SK-N-SH (cell line): ENCODE data around the gene CNIH3. TPM values are rescaled to one million over a fixed set of nuclear protein-coding genes. Genes with fewer than 3 reads are reported as not detected.

Experiments used
- CTCF ChIA-PET: fragments of 300-600, 350-600 bp; formaldehyde crosslinking; extraction: SDS; loops from one replicate; lab custom pipeline; 2021; lab: Yijun Ruan, JAX
- POLR2A ChIA-PET: fragments of 350-600 bp; sonication (Branson Sonifier 250); formaldehyde crosslinking; extraction: SDS; loops from one replicate; lab custom pipeline; 2020; ENCODE audit warnings: antibody characterized with exemption, inconsistent platforms; lab: Yijun Ruan, JAX
- DNase-seq: peaks from one replicate; pipeline ENCODE4 v3.0.0; 2012
- H2AFZ ChIP-seq: fragments of 200-600 bp; sonication (generic); 2 replicates; pipeline ENCODE4 v1.8.1; 2016; ENCODE audit warnings: antibody characterized with exemption, mild to moderate bottlenecking, low read depth
- H3F3A ChIP-seq: fragments of 200-600 bp; sonication (generic); replicated peaks from 2 replicates; pipeline ENCODE3; 2016; ENCODE audit warnings: antibody characterized with exemption, mild to moderate bottlenecking; ENCODE audit not compliant: insufficient read depth
- H3K27ac ChIP-seq, 2 experiments: fragments of 200-500 bp in 1 of 2; fragments of 200-600 bp in 1 of 2; sonication (Bioruptor generic) in 1 of 2; sonication (generic), shearing (Covaris generic) in 1 of 2; 2 replicates each; pipeline versions ENCODE4 v1.5.1 to v1.6.1; 2014 to 2016; ENCODE audit warnings: low read depth in 2 of 2, inconsistent platforms in 1 of 2, low read length in 1 of 2, mild to moderate bottlenecking in 1 of 2, mixed read lengths in 1 of 2
- H3K27me3 ChIP-seq: fragments of 200-600 bp; sonication (generic), shearing (Covaris generic); 2 replicates; pipeline ENCODE4 v1.6.1; 2016; ENCODE audit warnings: mixed run types; ENCODE audit not compliant: insufficient read depth
- H3K36me3 ChIP-seq, 2 experiments: fragments of 200-500 bp in 1 of 2; fragments of 200-600 bp in 1 of 2; sonication (Bioruptor generic) in 1 of 2; sonication (generic) in 1 of 2; replicated peaks in 1 of 2; 2 replicates each; pipeline versions ENCODE3 to v1.5.1; 2014 to 2016; ENCODE audit warnings: low read length in 1 of 2, mild to moderate bottlenecking in 1 of 2; ENCODE audit not compliant: insufficient read depth in 2 of 2, control insufficient read depth in 1 of 2
- H3K4me1 ChIP-seq, 2 experiments: fragments of 200-500 bp in 1 of 2; fragments of 200-600 bp in 1 of 2; sonication (Bioruptor generic) in 1 of 2; sonication (generic), shearing (Covaris generic) in 1 of 2; 2 replicates each; pipeline versions ENCODE4 v1.5.1 to v1.6.1; 2014 to 2016; ENCODE audit warnings: low read depth in 1 of 2, low read length in 1 of 2, mixed run types in 1 of 2; ENCODE audit not compliant: insufficient read depth in 2 of 2, control insufficient read depth in 1 of 2
- H3K4me2 ChIP-seq: fragments of 200-600 bp; sonication (generic), shearing (Covaris generic); 2 replicates; pipeline ENCODE4 v1.6.1; 2017; ENCODE audit warnings: mixed run types
- H3K4me3 ChIP-seq, 2 experiments: fragments of 200-500 bp in 1 of 2; fragments of 200-600 bp in 1 of 2; sonication (Bioruptor generic) in 1 of 2; sonication (generic), shearing (Covaris generic) in 1 of 2; 2 replicates each; pipeline versions ENCODE4 v1.5.1 to v1.8.1; 2014 to 2016; ENCODE audit warnings: low read depth in 2 of 2, inconsistent platforms in 1 of 2, low read length in 1 of 2, mild to moderate bottlenecking in 1 of 2, mixed read lengths in 1 of 2, moderate library complexity in 1 of 2
- H3K79me2 ChIP-seq: fragments of 200-600 bp; sonication (generic); 2 replicates; pipeline ENCODE4 v1.8.1; 2017; ENCODE audit warnings: mild to moderate bottlenecking; ENCODE audit not compliant: insufficient read depth
- H3K9ac ChIP-seq: fragments of 200-600 bp; sonication (generic); 2 replicates; pipeline ENCODE4 v1.6.1; 2017; ENCODE audit warnings: mixed run types
- H3K9me2 ChIP-seq: fragments of 200-600 bp; sonication (generic); 2 replicates; pipeline ENCODE4 v1.6.1; 2017; ENCODE audit warnings: mixed run types
- H3K9me3 ChIP-seq: fragments of 200-600 bp; sonication (generic); 2 replicates; pipeline ENCODE4 v1.6.1; 2017; ENCODE audit warnings: mixed run types, mild to moderate bottlenecking, moderate library complexity
- H4K20me1 ChIP-seq: fragments of 200-600 bp; sonication (generic); 2 replicates; pipeline ENCODE4 v1.6.1; 2017; ENCODE audit warnings: mild to moderate bottlenecking, mixed run types; ENCODE audit not compliant: insufficient read depth
- ELF1 ChIP-seq: IDR thresholded peaks from 2 replicates; pipeline ENCODE4 v1.4.0; 2012
- FOXJ3 ChIP-seq: sonication (generic); formaldehyde crosslinking; IDR thresholded peaks from 2 replicates; pipeline ENCODE4 v1.5.1; 2020; ENCODE audit warnings: mild to moderate bottlenecking, missing genetic modification reagents
- MAX ChIP-seq: IDR thresholded peaks from 2 replicates; pipeline ENCODE4 v1.4.0; 2012; ENCODE audit warnings: low read depth
- MEF2A ChIP-seq: IDR thresholded peaks from 2 replicates; pipeline ENCODE4 v1.4.0; 2012; ENCODE audit warnings: low read depth, borderline replicate concordance
- NRF1 ChIP-seq: IDR thresholded peaks from 2 replicates; pipeline ENCODE4 v1.6.1; 2012; ENCODE audit warnings: low read depth, mild to moderate bottlenecking, low read length
- PBX3 ChIP-seq: IDR thresholded peaks from 2 replicates; pipeline ENCODE4; 2012
- RAD21 ChIP-seq: IDR thresholded peaks from 2 replicates; pipeline ENCODE4 v1.6.1; 2012; ENCODE audit warnings: mild to moderate bottlenecking, low read length
- TAF1 ChIP-seq: IDR thresholded peaks from 2 replicates; pipeline ENCODE4 v1.6.1; 2012; ENCODE audit warnings: low read depth, mild to moderate bottlenecking, low read length, moderate library complexity, borderline replicate concordance
- TCF12 ChIP-seq: IDR thresholded peaks from 2 replicates; pipeline ENCODE4 v1.4.0; 2012
- USF1 ChIP-seq: IDR thresholded peaks from 2 replicates; pipeline ENCODE4 v1.4.0; 2012; ENCODE audit warnings: low read depth, borderline replicate concordance
- USF2 ChIP-seq: fragments of 150-350 bp; IDR thresholded peaks from 2 replicates; pipeline ENCODE4 v1.6.1; 2017; ENCODE audit warnings: antibody characterized with exemption, low read length, low read depth, borderline replicate concordance
- YY1 ChIP-seq: IDR thresholded peaks from 2 replicates; pipeline ENCODE4 v1.4.0; 2012; ENCODE audit warnings: low read depth, mild to moderate bottlenecking
- ZBTB33 ChIP-seq: IDR thresholded peaks from 2 replicates; pipeline ENCODE4 v1.4.0; 2012; ENCODE audit warnings: low read depth, borderline replicate concordance
- WGBS: methylation state at CpG from one replicate; pipeline ENCODE4 v1.1.6; 2017; ENCODE audit warnings: low lambda C conversion rate; 5-methylcytosine and 5-hydroxymethylcytosine counted together
- polyA plus RNA-seq, 3 experiments: library from polyadenylated mRNA; depleted of rRNA; stranded (reverse); fragments of >200 nt; gene quantifications; 2 replicates each; pipeline ENCODE4 v1.2.3, GENCODE V29; 2012

CNIH3 gene
- polyA plus RNA-seq, 1 of the 3 experiments (the other 2 are of a cell fraction) = 18.8 TPM

GRCh38 chr1:224727351-224728289 is 111.5 kb downstream of the CNIH3 start:
- CTCF ChIA-PET = no interaction called here

GRCh38 chr1:224730540-224730939 is 114.4 kb downstream of the CNIH3 start:
- Histone ChIP-seq H2AFZ (no peak overlapping the region), H3K27ac (no peak overlapping the region), H3K4me2 (no peak overlapping the region), H3K4me3 (no peak overlapping the region), H3K4me1 (peaks cover 13 to 16% of the 10 kb centered on the region in 2 experiments; a peak in 3 of 4 replicates), H4K20me1 (no peaks in the 10 kb centered on the region), H3K27me3 (no peaks in the 10 kb centered on the region), H3K9ac (no peak overlapping the region), H3K36me3 (peaks cover 0 to 14% of the 10 kb centered on the region in 2 experiments), H3K9me2 (no peaks in the 10 kb centered on the region), H3K79me2 (no peaks in the 10 kb centered on the region), H3K9me3 (no peaks in the 10 kb centered on the region), H3F3A (no peaks in the 10 kb centered on the region)
- WGBS = 73% methylated on average over 1 of the region's 1 CpG
- CTCF ChIA-PET = no interaction called here
- DNase-seq = no peak
- POLR2A ChIA-PET = no interaction called here
- no peak for TF ChIP-seq PBX3
- TF ChIP-seq TAF1 = no peak
- no peak for TF ChIP-seq RAD21
- TF ChIP-seq USF2 = no peak
- TF ChIP-seq MEF2A = no peak
- TF ChIP-seq NRF1 = no peak
- no peak for TF ChIP-seq ZBTB33
- TF ChIP-seq ELF1 = no peak
- no peak for TF ChIP-seq MAX

More at GRCh38 chr1:224727351-224728289, 111.5 kb downstream of the CNIH3 start:
- no peaks in the 10 kb centered on the region for H3K9me3 ChIP-seq
- no peak overlapping the region for H3K4me3 ChIP-seq
- TF ChIP-seq USF1 (no peak), FOXJ3 (no peak), YY1 (no peak), TCF12 (no peak), TAF1 (no peak)
- no peaks in the 10 kb centered on the region for H3K27me3 ChIP-seq
- peak overlapping the region in 1 of 2 experiments; percentile 74; a peak in 2 of 4 replicates for H3K27ac ChIP-seq
- POLR2A ChIA-PET = no interaction called here
- H4K20me1 ChIP-seq = no peaks in the 10 kb centered on the region
- peaks cover 3 to 13% of the 10 kb centered on the region in 2 experiments; a peak in 3 of 4 replicates for H3K4me1 ChIP-seq
- H3K9me2 ChIP-seq = no peaks in the 10 kb centered on the region
- no peak overlapping the region for H2AFZ ChIP-seq
- H3F3A ChIP-seq = no peaks in the 10 kb centered on the region
- DNase-seq = no peak
- H3K4me2 ChIP-seq = no peak overlapping the region
- WGBS = 80% methylated on average over 6 of the region's 6 CpGs
- H3K36me3 ChIP-seq = no peaks in the 10 kb centered on the region
- H3K79me2 ChIP-seq = no peaks in the 10 kb centered on the region
- H3K9ac ChIP-seq = no peak overlapping the region
